GM12872 (cell line): ENCODE data around the gene RBM33.

Source experiments
- TF ChIP-seq, protein P1 (sequence below): IDR thresholded peaks from 3 replicates; pipeline ENCODE4 v1.5.1; 2011; ENCODE audit warnings: low read depth, mild to moderate bottlenecking, low read length, moderate library complexity; ENCODE audit not compliant: insufficient read depth

The RBM33 gene

GRCh38 chr7:155656891-155657290 is 12.4 kb downstream of the RBM33 start:
- TF ChIP-seq, protein P1, sequence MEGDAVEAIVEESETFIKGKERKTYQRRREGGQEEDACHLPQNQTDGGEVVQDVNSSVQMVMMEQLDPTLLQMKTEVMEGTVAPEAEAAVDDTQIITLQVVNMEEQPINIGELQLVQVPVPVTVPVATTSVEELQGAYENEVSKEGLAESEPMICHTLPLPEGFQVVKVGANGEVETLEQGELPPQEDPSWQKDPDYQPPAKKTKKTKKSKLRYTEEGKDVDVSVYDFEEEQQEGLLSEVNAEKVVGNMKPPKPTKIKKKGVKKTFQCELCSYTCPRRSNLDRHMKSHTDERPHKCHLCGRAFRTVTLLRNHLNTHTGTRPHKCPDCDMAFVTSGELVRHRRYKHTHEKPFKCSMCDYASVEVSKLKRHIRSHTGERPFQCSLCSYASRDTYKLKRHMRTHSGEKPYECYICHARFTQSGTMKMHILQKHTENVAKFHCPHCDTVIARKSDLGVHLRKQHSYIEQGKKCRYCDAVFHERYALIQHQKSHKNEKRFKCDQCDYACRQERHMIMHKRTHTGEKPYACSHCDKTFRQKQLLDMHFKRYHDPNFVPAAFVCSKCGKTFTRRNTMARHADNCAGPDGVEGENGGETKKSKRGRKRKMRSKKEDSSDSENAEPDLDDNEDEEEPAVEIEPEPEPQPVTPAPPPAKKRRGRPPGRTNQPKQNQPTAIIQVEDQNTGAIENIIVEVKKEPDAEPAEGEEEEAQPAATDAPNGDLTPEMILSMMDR: no peak

GRCh38 chr7:155660059-155660757 is 15.7 kb downstream of the RBM33 start:
- TF ChIP-seq, protein P1: no peak

DNA sequence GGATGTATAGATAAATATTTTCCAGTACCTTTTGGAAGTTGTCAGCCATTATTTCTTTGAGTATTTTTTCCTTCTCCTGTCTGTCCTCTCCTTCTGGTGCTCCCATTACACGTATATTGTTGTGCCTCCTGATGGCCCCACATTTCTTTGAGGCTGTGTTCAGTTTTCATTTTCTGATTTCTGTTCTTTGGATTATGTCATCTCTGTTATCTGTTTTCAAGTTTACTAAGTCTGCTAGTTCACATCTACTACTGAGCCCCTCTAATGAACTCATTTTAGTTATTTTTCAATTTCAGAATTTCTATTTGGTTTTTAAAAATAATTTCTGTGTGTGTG is 16.3 kb downstream of the RBM33 start:
- TF ChIP-seq, protein P1: no peak

GRCh38 chr7:155662343-155663043 is 18.0 kb downstream of the RBM33 start:
- TF ChIP-seq, protein P1: no peak

DNA sequence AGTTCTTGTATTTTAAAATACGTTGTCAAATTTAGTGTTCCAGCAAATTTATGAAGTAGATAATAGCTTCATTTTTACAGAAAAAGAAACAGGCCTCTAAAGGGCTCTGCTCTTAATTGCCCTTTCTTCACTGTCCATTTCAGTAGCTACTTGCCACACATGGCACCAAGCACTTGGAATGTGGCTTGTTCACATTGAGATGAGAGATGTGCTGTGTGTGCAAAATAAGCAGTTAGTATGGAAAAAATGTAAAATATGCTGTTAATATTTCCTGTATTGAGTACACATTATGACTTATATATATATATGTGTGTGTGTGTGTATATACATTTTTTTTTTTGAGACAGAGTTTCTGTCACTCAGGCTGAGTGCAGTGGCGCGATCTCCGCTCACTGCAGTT is 19.5 kb downstream of the RBM33 start:
- TF ChIP-seq, protein P1: no peak

- TF ChIP-seq, protein P1: no peak
These were observed 20.9 kb downstream of the RBM33 start for GRCh38 chr7:155665079-155665956.

DNA sequence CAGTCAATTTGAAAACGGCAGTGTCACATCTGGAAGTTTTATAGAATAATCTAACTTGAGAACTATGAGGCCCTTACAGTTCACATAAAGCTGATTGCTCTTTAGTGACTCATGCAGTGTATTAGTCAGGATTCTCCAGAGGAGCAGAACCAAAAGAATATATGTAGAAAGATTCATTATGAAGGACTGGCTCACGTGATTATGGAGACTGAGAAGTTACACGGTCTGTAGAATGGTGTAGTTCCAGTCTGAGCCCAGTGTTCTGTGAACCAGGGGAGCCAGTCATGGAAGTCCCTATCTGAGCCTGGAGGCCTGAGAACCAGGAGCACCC is 21.5 kb downstream of the RBM33 start:
- TF ChIP-seq, protein P1: no peak
